GM23338 (cell line): Measurements from ENCODE around the gene GRK4. TPM values are rescaled to one million over a fixed set of nuclear protein-coding genes. Genes with fewer than 3 reads are reported as not detected.

ENCODE experiments used
- ATAC-seq: fragments of 200-7000 bp; cut with Tn5 transposase; 3 replicates; pipeline ENCODE4 v1.9.1; 2020
- DNase-seq: peaks from one replicate; pipeline ENCODE4 v3.0.0-alpha.2; 2015; ENCODE audit warnings: low spot score
- H2AFZ ChIP-seq: fragments of 200-600 bp; sonication (generic); 2 replicates; pipeline ENCODE4 v1.8.0; 2016; ENCODE audit warnings: antibody characterized with exemption, mild to moderate bottlenecking, moderate library complexity
- H3F3A ChIP-seq: fragments of 200-600 bp; sonication (generic); replicated peaks from 2 replicates; pipeline ENCODE4 v1.8.0; 2017; ENCODE audit warnings: antibody characterized with exemption, mixed run types, low read depth
- H3K27ac ChIP-seq: fragments of 200-600 bp; sonication (generic); 2 replicates; pipeline ENCODE4 v1.6.1; 2016; ENCODE audit warnings: low read depth
- H3K27me3 ChIP-seq: fragments of 200-600 bp; sonication (generic); 2 replicates; pipeline ENCODE4 v1.8.0; 2016; ENCODE audit warnings: mild to moderate bottlenecking, mixed run types, moderate library complexity; ENCODE audit not compliant: insufficient read depth
- H3K36me3 ChIP-seq: fragments of 200-600 bp; sonication (generic); 2 replicates; pipeline ENCODE4 v1.8.0; 2016; ENCODE audit warnings: mild to moderate bottlenecking; ENCODE audit not compliant: insufficient read depth
- H3K4me1 ChIP-seq: fragments of 200-600 bp; sonication (generic); 2 replicates; pipeline ENCODE4 v1.8.0; 2016; ENCODE audit warnings: mild to moderate bottlenecking, moderate library complexity; ENCODE audit not compliant: insufficient read depth
- H3K4me2 ChIP-seq: fragments of 200-600 bp; sonication (generic); 2 replicates; pipeline ENCODE4 v1.7.1; 2017; ENCODE audit warnings: mixed run types
- H3K4me3 ChIP-seq: fragments of 200-600 bp; sonication (generic); 2 replicates; pipeline ENCODE4 v1.6.1; 2016; ENCODE audit warnings: mixed run types
- H3K79me2 ChIP-seq: fragments of 200-600 bp; sonication (generic); replicated peaks from 2 replicates; pipeline ENCODE4 v1.8.0; 2017; ENCODE audit warnings: mild to moderate bottlenecking; ENCODE audit not compliant: insufficient read depth
- H3K9me2 ChIP-seq: fragments of 200-600 bp; sonication (generic); 2 replicates; pipeline ENCODE4 v1.8.0; 2017; ENCODE audit not compliant: insufficient read depth
- H4K20me1 ChIP-seq: fragments of 200-600 bp; sonication (generic); replicated peaks from 2 replicates; pipeline ENCODE4 v1.8.0; 2017; ENCODE audit warnings: mild to moderate bottlenecking; ENCODE audit not compliant: insufficient read depth
- H3K27ac Mint-ChIP-seq: 2 replicates; pipeline ENCODE4 v1.8.0; 2020; ENCODE audit warnings: inconsistent platforms, mild to moderate bottlenecking, moderate library complexity, mixed read lengths
- H3K27me3 Mint-ChIP-seq: 3 replicates; pipeline ENCODE4 v1.8.0; 2022; ENCODE audit warnings: low read depth, mild to moderate bottlenecking, moderate library complexity, mixed read lengths, inconsistent platforms; ENCODE audit not compliant: insufficient read depth, poor library complexity
- H3K36me3 Mint-ChIP-seq: 3 replicates; pipeline ENCODE4 v1.8.0; 2021; ENCODE audit warnings: low read depth, mild to moderate bottlenecking, inconsistent platforms, moderate library complexity, mixed read lengths
- H3K4me1 Mint-ChIP-seq: 3 replicates; pipeline ENCODE4 v1.8.0; 2020; ENCODE audit warnings: mild to moderate bottlenecking, inconsistent platforms, mixed read lengths
- H3K4me3 Mint-ChIP-seq: 3 replicates; pipeline ENCODE4 v1.8.0; 2021; ENCODE audit warnings: moderate library complexity, mild to moderate bottlenecking, inconsistent platforms, mixed read lengths
- H3K9me3 Mint-ChIP-seq: 3 replicates; pipeline ENCODE4 v1.8.0; 2020; ENCODE audit warnings: moderate library complexity, mild to moderate bottlenecking, inconsistent platforms, mixed read lengths
- CREB1 ChIP-seq: fragments of 250-450 bp; sonication (Bioruptor Pico); IDR thresholded peaks from 2 replicates; pipeline ENCODE4 v1.5.0; 2020; ENCODE audit warnings: low read depth, mild to moderate bottlenecking, moderate library complexity
- EZH2 ChIP-seq: fragments of 200-600 bp; sonication (generic); IDR thresholded peaks from one replicate; pipeline ENCODE4 v1.8.0; 2017; ENCODE audit warnings: antibody characterized with exemption, mild to moderate bottlenecking, low read depth; ENCODE audit not compliant: unreplicated experiment
- EZH2phosphoT487 ChIP-seq: fragments of 200-600 bp; sonication (generic); IDR thresholded peaks from one replicate; pipeline ENCODE4 v1.8.1; 2018; ENCODE audit warnings: antibody characterized with exemption; ENCODE audit not compliant: unreplicated experiment
- JUNB ChIP-seq: IDR thresholded peaks from one replicate; pipeline ENCODE4 v1.6.1; 2016; ENCODE audit warnings: antibody characterized with exemption; ENCODE audit not compliant: unreplicated experiment
- NANOG ChIP-seq: IDR thresholded peaks from 2 replicates; pipeline ENCODE4 v1.6.1; 2016; ENCODE audit warnings: antibody characterized with exemption, borderline replicate concordance
- POLR2AphosphoS5 ChIP-seq: IDR thresholded peaks from 2 replicates; pipeline ENCODE4 v1.6.1; 2016; ENCODE audit warnings: antibody characterized with exemption, low read depth
- STAT1 ChIP-seq: IDR thresholded peaks from one replicate; pipeline ENCODE4 v1.6.1; 2016; ENCODE audit warnings: antibody characterized with exemption; ENCODE audit not compliant: unreplicated experiment
- ZNF114 ChIP-seq: fragments of 250-450 bp; sonication (Bioruptor Pico); IDR thresholded peaks from 2 replicates; pipeline ENCODE4 v1.5.0; 2020; ENCODE audit warnings: mild to moderate bottlenecking, moderate library complexity
- ZNF331 ChIP-seq: fragments of 250-450 bp; sonication (Bioruptor Pico); IDR thresholded peaks from 2 replicates; pipeline ENCODE4 v1.5.0; 2020; ENCODE audit warnings: low read depth, mild to moderate bottlenecking, moderate library complexity
- polyA plus RNA-seq: library from polyadenylated mRNA; unstranded; fragments of >200 nt; fragmentation: Nextera tagmentation; extraction: Ambion mirVana; gene quantifications from 2 replicates; pipeline ENCODE4 v1.2.1, GENCODE V29; 2016
- total RNA-seq: library from RNA; depleted of rRNA; stranded (reverse); fragments of >200 nt; shearing (Covaris generic); gene quantifications from 2 replicates; pipeline ENCODE4 v1.2.3, GENCODE V29; 2014
- TF ChIP-seq, protein P1 (sequence below): IDR thresholded peaks from one replicate; pipeline ENCODE4 v1.6.1; 2018; ENCODE audit warnings: antibody characterized with exemption; ENCODE audit not compliant: unreplicated experiment
- TF ChIP-seq, protein P2 (sequence below): fragments of 250-450 bp; sonication (Bioruptor Pico); IDR thresholded peaks from 2 replicates; pipeline ENCODE4 v1.5.0; 2020; ENCODE audit warnings: mild to moderate bottlenecking, moderate library complexity
- TF ChIP-seq, protein P3 (sequence below), 2 experiments: fragments of 200-600 bp in 1 of 2; sonication (generic) in 1 of 2; conservative IDR thresholded peaks; 2 replicates each; pipeline versions ENCODE4 v1.5.1 to v1.6.1; 2016 to 2017; ENCODE audit warnings: antibody characterized with exemption in 2 of 2, low read depth in 2 of 2, mild to moderate bottlenecking in 2 of 2, moderate library complexity in 1 of 2
- TF ChIP-seq, protein P4 (sequence below): IDR thresholded peaks from 2 replicates; pipeline ENCODE4 v1.6.1; 2016; ENCODE audit warnings: antibody characterized with exemption

The GRK4 gene
- total and polyA plus RNA-seq, 2 experiments from 2014 or later, result 1.3 to 1.4 TPM

DNA sequence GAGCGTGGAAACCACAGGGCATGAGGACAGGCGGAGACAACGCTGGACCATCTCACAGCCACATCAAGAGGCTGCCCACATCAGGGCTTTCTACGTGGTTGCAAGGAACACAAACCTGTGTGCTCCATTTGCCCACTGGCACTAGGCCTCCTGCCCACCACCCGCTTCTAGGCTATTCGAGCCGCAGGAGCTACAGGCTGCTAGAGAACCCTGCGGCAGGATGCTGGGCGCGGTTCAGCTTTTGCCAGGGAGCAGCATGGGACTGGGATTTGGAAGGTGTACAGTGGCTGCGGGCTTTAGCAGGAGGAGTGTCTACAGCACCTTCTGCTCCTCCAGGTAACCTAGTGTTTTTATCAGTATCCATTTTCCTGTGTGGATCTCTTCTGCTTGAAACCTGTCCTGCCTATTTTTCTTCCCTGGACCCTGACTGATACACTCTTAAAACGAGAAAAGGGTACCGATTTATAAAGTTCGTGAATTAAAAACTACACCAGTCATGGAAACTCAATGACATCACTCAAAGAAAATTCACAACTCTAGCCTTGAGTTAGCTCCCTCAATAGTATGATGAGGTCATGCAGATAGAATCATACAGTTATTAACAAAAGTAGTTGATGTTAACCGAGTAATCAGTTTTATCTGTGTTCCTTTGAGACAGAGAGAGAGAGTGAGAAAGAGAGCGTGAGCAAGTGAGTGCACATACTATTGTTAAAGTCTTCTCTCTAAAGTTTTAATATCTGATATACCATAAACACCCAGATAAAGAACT lies 13.0 kb upstream of the GRK4 start:
- Histone ChIP-seq H2AFZ (no peak overlapping the region), H3K4me2 (no peak overlapping the region), H3F3A (peaks cover 5% of the 10 kb centered on the region), H3K36me3 (peaks cover 66% of the 10 kb centered on the region), H3K27me3 (no peaks in the 10 kb centered on the region), H3K4me3 (no peak overlapping the region), H3K4me1 (no peaks in the 10 kb centered on the region), H4K20me1 (peaks cover 24% of the 10 kb centered on the region), H3K27ac (no peak overlapping the region), H3K9me2 (0 out of 2 replicates have a peak, but pooled peaks cover under 1% of the 10 kb centered on the region), H3K79me2 (0 out of 2 replicates have a peak, but pooled peaks cover 3% of the 10 kb centered on the region)
- H3K27me3 Mint-ChIP-seq, result peaks cover 15% of the 10 kb centered on the region
- TF ChIP-seq EZH2phosphoT487 (no peak), EZH2 (no peak), ZNF331 (CRISPR knock-in tag) (no peak), POLR2AphosphoS5 (no peak), CREB1 (CRISPR knock-in tag) (no peak), NANOG (no peak), JUNB (no peak), ZNF114 (CRISPR knock-in tag) (no peak), STAT1 (no peak)
- TF ChIP-seq, protein P1, sequence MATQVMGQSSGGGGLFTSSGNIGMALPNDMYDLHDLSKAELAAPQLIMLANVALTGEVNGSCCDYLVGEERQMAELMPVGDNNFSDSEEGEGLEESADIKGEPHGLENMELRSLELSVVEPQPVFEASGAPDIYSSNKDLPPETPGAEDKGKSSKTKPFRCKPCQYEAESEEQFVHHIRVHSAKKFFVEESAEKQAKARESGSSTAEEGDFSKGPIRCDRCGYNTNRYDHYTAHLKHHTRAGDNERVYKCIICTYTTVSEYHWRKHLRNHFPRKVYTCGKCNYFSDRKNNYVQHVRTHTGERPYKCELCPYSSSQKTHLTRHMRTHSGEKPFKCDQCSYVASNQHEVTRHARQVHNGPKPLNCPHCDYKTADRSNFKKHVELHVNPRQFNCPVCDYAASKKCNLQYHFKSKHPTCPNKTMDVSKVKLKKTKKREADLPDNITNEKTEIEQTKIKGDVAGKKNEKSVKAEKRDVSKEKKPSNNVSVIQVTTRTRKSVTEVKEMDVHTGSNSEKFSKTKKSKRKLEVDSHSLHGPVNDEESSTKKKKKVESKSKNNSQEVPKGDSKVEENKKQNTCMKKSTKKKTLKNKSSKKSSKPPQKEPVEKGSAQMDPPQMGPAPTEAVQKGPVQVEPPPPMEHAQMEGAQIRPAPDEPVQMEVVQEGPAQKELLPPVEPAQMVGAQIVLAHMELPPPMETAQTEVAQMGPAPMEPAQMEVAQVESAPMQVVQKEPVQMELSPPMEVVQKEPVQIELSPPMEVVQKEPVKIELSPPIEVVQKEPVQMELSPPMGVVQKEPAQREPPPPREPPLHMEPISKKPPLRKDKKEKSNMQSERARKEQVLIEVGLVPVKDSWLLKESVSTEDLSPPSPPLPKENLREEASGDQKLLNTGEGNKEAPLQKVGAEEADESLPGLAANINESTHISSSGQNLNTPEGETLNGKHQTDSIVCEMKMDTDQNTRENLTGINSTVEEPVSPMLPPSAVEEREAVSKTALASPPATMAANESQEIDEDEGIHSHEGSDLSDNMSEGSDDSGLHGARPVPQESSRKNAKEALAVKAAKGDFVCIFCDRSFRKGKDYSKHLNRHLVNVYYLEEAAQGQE, result no peak
- TF ChIP-seq, protein P2, sequence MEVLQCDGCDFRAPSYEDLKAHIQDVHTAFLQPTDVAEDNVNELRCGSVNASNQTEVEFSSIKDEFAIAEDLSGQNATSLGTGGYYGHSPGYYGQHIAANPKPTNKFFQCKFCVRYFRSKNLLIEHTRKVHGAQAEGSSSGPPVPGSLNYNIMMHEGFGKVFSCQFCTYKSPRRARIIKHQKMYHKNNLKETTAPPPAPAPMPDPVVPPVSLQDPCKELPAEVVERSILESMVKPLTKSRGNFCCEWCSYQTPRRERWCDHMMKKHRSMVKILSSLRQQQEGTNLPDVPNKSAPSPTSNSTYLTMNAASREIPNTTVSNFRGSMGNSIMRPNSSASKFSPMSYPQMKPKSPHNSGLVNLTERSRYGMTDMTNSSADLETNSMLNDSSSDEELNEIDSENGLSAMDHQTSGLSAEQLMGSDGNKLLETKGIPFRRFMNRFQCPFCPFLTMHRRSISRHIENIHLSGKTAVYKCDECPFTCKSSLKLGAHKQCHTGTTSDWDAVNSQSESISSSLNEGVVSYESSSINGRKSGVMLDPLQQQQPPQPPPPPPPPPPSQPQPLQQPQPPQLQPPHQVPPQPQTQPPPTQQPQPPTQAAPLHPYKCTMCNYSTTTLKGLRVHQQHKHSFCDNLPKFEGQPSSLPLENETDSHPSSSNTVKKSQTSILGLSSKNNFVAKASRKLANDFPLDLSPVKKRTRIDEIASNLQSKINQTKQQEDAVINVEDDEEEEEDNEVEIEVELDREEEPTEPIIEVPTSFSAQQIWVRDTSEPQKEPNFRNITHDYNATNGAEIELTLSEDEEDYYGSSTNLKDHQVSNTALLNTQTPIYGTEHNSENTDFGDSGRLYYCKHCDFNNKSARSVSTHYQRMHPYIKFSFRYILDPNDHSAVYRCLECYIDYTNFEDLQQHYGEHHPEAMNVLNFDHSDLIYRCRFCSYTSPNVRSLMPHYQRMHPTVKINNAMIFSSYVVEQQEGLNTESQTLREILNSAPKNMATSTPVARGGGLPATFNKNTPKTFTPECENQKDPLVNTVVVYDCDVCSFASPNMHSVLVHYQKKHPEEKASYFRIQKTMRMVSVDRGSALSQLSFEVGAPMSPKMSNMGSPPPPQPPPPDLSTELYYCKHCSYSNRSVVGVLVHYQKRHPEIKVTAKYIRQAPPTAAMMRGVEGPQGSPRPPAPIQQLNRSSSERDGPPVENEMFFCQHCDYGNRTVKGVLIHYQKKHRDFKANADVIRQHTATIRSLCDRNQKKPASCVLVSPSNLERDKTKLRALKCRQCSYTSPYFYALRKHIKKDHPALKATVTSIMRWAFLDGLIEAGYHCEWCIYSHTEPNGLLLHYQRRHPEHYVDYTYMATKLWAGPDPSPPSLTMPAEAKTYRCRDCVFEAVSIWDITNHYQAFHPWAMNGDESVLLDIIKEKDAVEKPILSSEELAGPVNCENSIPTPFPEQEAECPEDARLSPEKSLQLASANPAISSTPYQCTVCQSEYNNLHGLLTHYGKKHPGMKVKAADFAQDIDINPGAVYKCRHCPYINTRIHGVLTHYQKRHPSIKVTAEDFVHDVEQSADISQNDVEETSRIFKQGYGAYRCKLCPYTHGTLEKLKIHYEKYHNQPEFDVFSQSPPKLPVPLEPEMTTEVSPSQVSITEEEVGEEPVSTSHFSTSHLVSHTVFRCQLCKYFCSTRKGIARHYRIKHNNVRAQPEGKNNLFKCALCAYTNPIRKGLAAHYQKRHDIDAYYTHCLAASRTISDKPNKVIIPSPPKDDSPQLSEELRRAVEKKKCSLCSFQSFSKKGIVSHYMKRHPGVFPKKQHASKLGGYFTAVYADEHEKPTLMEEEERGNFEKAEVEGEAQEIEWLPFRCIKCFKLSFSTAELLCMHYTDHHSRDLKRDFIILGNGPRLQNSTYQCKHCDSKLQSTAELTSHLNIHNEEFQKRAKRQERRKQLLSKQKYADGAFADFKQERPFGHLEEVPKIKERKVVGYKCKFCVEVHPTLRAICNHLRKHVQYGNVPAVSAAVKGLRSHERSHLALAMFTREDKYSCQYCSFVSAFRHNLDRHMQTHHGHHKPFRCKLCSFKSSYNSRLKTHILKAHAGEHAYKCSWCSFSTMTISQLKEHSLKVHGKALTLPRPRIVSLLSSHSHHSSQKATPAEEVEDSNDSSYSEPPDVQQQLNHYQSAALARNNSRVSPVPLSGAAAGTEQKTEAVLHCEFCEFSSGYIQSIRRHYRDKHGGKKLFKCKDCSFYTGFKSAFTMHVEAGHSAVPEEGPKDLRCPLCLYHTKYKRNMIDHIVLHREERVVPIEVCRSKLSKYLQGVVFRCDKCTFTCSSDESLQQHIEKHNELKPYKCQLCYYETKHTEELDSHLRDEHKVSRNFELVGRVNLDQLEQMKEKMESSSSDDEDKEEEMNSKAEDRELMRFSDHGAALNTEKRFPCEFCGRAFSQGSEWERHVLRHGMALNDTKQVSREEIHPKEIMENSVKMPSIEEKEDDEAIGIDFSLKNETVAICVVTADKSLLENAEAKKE, result no peak
- TF ChIP-seq, protein P3, sequence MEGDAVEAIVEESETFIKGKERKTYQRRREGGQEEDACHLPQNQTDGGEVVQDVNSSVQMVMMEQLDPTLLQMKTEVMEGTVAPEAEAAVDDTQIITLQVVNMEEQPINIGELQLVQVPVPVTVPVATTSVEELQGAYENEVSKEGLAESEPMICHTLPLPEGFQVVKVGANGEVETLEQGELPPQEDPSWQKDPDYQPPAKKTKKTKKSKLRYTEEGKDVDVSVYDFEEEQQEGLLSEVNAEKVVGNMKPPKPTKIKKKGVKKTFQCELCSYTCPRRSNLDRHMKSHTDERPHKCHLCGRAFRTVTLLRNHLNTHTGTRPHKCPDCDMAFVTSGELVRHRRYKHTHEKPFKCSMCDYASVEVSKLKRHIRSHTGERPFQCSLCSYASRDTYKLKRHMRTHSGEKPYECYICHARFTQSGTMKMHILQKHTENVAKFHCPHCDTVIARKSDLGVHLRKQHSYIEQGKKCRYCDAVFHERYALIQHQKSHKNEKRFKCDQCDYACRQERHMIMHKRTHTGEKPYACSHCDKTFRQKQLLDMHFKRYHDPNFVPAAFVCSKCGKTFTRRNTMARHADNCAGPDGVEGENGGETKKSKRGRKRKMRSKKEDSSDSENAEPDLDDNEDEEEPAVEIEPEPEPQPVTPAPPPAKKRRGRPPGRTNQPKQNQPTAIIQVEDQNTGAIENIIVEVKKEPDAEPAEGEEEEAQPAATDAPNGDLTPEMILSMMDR (conservative IDR thresholded peaks at IDR 0.05; ENCODE audit: low read depth in 2 of 2), result no peak
- TF ChIP-seq, protein P4, sequence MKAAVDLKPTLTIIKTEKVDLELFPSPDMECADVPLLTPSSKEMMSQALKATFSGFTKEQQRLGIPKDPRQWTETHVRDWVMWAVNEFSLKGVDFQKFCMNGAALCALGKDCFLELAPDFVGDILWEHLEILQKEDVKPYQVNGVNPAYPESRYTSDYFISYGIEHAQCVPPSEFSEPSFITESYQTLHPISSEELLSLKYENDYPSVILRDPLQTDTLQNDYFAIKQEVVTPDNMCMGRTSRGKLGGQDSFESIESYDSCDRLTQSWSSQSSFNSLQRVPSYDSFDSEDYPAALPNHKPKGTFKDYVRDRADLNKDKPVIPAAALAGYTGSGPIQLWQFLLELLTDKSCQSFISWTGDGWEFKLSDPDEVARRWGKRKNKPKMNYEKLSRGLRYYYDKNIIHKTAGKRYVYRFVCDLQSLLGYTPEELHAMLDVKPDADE, result no peak
- DNase-seq, result no peak
- no peak overlapping the region for H3K27ac Mint-ChIP-seq
- no peak overlapping the region for H3K4me3 Mint-ChIP-seq
- peaks cover 18% of the 10 kb centered on the region for H3K9me3 Mint-ChIP-seq
- H3K4me1 Mint-ChIP-seq, result no peaks in the 10 kb centered on the region
- H3K36me3 Mint-ChIP-seq, result peaks cover 98% of the 10 kb centered on the region
- no peak for ATAC-seq
